Putamen (tissue), 1 donor: ENCODE measurements around the gene PMF1.
"Not testable (repeated sequence)": the region's sequence is repeated elsewhere in the genome, so short reads cannot be mapped to it uniquely, and the experiment has no call there.

Experiments used
- DNase-seq: peaks from one replicate; pipeline ENCODE4 v3.0.0-alpha.2; 2016; ENCODE audit warnings: low spot score

The PMF1 gene, protein sequence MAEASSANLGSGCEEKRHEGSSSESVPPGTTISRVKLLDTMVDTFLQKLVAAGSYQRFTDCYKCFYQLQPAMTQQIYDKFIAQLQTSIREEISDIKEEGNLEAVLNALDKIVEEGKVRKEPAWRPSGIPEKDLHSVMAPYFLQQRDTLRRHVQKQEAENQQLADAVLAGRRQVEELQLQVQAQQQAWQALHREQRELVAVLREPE

DNA sequence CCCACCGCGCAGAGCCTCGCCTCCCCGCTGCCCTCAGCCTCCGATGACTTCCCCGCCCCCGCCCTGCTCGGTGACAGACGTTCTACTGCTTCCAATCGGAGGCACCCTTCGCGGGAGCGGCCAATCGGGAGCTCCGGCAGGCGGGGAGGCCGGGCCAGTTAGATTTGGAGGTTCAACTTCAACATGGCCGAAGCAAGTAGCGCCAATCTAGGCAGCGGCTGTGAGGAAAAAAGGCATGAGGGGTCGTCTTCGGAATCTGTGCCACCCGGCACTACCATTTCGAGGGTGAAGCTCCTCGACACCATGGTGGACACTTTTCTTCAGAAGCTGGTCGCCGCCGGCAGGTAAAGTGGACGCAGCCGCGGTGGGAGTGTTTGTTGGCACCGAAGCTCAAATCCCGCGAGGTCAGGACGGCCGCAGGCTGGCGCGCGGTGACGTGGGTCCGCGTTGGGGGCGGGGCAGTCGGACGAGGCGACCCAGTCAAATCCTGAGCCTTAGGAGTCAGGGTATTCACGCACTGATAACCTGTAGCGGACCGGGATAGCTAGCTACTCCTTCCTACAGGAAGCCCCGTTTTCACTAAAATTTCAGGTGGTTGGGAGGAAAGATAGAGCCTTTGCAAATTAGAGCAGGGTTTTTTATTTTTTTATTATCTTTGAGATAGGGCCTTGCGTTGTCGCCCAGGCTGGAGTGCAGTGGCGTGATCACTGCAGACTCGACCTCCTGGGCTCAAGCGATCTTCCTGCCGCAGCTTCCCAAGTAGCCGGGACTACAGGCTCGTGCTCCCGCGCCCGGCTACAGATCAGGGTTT is at the start of gene PMF1:
Gene PMF1, plus strand, starts transcription at position 175 of the 811 bp plus-strand sequence. Its CDS starts 9 bp downstream, at position 184.
- DNase-seq = peak; percentile 97

DNA sequence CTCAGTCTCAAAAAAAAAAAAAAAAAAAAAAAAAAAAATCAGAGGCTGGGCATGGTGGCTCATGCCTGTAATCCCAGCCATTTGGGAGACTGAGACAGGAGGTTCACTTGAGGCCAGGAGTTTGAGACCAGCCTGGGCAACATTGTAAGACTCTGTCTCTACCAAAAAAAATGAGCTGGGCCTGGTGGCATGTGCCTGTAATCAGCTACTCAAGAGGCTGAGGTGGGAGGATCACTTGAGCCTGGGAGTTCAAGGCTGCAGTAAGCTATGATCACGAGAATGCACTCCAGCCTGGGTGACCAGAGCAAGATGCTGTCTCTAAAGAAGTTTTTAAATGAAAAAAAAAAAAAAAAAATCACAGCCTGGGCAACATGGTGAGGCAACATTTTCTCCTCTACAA is 49.1 kb upstream of the PMF1 start:
- no peak for DNase-seq

DNA sequence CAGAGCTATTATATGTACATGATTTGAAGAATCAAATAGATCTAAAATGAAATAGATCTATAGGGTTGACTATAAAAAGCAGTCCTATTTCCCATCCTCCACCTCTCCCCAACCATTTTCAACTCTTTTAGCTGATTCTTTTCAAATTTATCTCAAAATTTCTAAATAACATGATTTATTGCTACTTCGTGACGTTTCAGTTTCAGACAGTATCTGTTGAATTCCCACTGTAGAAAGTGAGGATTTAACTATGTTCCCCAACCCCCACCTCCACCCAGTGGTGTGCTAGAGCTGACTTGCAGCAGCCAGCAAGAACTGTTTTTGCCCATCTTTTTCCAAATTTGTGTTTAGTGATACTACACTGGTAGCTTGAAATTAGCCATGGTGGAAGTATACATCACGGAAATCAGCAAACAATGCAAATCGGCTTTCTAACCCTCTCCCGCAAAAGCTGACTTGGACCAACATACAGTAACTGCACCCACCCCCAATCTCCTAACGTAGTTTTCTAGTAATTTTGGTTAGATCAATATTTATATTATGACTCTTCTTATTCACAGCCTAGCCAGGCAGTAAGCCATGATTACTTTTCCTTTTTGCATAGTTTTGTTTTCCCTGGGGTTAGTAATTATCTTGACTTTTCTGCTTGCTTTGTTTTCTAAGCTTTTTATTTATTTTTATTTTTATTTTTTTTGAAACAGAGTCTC is 48.5 kb upstream of the PMF1 start:
- DNase-seq = no peak

DNA sequence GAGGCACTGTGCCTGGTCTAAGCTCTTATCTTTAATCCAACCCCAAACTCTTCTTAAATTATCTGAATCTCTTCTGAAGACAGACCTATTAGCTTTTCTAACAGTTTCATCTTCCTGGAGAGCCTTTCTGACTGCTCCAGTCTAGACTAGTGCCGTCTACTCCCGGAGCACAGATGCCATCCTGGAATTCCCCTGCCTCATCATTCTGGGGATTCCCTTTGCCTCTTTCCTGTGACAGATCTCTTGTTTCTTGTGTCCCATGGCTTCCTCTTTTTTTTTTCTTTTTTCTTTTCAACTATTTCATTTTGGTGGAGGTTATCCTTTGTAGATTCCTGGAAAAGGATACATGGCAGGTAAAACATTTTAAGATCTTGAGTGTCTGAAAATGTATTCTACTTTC is 47.7 kb upstream of the PMF1 start:
- no peak for DNase-seq

DNA sequence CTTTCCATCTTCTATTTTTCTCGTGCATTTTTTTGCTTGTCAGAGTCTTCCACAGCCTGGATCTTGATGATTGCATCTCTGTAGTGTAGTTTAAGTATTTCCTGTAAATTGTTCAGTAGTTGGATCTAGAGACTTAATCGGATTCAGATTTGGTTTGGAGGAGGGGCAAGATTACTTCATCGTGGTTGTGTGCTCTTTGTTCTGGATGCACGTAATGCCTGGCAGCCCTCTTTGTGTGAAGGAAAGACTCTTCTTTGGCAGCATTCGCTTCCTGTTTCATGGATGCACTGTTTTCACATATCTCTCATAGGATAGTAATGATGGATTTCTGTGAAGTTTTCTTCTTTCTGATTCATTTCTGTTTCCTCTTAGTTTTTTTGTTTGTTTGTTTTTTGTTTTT is 45.3 kb upstream of the PMF1 start:
- DNase-seq = no peak

DNA sequence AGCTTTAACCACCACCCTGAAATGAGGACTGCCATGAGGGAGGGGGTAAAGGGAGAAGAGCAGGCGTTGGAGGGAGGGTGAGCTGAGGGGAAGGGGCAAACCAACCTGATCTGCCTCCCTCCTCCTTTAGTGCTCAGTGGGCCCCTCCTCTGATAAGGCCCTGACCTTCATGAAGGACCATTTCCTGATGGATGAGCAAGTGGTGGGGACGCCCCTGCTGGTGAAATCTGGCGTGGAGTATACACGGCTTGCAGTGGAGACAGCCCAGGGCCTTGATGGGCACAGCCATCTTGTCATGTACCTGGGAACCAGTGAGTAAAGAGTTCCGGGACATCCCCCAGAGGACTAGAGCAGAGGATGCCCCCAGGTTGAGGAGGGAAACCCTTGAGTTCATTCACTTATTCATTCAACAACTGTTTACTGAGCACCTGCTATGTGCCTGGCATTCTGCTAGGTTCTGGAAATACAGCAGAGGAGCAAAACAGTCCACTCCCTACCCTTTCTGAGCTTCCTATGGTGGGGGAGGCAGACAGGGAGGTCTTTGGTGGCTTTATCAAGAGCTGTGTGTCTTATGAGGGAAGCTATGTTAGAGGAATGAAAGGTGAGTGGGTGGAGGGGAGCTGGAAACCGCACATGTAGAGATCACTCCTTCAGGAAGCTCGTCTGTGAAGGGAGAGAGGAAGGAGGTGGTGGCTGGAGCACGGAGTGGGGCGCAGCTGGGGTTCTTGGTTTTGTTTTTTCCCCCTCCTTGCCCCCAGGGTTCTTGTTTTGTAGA is 39.9 kb upstream of the PMF1 start:
- no peak for DNase-seq

DNA sequence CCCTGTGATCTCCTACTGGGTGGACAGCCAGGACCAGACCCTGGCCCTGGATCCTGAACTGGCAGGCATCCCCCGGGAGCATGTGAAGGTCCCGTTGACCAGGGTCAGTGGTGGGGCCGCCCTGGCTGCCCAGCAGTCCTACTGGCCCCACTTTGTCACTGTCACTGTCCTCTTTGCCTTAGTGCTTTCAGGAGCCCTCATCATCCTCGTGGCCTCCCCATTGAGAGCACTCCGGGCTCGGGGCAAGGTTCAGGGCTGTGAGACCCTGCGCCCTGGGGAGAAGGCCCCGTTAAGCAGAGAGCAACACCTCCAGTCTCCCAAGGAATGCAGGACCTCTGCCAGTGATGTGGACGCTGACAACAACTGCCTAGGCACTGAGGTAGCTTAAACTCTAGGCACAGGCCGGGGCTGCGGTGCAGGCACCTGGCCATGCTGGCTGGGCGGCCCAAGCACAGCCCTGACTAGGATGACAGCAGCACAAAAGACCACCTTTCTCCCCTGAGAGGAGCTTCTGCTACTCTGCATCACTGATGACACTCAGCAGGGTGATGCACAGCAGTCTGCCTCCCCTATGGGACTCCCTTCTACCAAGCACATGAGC is 36.1 kb upstream of the PMF1 start:
- DNase-seq = no peak

DNA sequence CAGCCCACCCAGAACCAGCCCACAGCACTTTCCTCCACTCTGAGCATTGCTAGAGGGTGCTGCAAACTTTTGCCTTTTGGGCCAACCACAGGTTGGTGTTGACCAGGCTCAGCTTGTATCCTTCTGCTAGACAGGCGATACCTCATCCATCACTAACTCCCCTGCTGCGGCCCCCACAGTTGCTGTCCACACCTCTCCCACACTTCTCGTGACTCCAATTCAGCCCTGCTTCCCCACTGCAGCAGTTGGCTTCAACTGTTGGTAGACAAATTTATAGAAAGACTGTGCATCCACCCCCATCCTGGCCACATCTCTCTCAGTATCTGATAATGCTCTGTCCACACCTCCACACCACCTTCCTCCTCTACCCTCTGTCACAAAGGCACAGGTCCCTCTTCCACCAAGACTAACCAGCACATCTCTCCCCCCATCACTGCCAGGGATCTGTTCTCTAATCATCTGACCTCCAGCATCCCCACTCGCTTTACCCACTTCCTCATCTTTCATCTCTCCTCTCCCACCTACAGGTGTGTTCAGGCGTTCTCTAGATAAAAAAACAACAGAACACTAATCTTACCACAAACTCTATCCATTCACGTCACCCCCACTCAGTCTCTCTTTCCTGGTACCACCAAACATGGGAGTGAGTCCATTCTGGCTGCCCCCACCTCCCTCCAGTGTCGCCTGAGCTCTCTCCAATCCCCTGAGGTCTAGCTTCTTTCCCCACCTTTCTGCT is 34.7 kb upstream of the PMF1 start:
- DNase-seq = no peak

DNA sequence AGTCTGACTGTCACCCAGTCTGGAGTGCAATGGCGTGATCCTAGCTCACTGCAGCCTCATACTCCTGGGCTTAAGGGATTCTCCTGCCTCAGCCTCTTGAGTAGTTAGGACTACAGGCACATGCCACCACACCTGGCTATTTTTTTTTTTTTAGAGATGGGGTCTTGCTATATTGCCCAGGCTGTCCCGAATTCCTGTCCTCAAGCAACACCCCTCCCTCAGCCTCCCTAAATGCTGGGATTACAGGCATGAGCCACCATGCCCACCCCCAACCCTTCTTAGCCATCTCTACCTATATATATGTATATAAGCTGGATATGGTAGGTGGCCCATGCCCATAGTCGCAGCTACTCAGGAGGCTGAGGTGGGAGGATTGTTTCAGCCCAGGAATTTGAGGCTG is 32.3 kb upstream of the PMF1 start:
- no peak for DNase-seq

DNA sequence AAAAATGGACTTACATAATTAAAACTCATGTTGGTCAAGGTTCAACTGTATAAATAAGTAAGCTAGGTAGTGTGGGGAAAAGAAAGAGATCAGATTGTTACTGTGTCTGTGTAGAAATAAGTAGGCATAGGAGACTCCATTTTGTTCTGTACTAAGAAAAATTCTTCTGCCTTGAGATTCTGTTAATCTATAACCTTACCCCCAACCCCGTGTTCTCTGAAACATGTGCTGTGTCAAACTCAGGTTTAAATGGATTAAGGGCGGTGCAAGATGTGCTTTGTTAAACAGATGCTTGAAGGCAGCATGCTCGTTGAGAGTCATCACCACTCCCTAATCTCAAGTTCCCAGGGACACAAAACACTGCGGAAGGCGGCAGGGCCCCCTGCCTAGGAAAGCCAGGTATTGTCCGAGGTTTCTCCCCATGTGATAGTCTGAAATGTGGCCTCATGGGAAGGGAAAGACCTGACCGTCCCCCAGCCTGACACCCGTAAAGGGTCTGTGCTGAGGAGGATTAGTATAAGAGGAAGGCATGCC is 31.3 kb upstream of the PMF1 start:
- not testable (repeated sequence) for DNase-seq

DNA sequence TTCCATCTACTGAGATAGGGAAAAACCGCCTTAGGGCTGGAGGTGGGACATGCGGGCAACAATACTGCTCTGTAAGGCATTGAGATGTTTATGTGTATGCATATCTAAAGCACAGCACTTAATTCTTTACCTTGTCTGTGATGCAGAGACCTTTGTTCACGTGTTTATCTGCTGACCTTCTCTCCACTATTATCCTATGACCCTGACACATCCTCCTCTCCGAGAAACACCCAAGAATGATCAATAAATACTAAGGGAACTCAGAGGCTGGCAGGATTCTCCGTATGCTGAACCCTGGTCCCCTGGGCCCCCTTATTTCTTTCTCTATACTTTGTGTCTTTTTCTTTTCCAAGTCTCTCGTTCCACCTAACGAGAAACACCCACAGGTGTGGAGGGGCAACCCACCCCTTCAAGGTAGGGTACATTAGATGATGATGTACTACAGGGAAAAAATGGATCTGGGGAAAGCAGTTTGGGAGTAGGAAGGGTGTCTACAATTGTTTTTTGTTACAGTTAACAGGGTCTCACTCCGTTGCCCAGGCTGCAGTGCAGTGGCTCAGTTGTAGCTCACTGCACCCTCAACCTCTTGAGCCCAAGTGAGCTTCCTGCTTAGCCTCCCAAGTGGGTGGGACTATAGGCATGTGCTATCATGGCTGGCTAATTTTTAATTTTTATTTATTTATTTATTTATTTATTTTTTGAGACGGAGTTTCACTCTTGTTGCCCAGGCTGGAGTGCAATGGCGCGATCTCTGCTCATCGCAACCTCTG is 30.6 kb upstream of the PMF1 start:
- not testable (repeated sequence) for DNase-seq

DNA sequence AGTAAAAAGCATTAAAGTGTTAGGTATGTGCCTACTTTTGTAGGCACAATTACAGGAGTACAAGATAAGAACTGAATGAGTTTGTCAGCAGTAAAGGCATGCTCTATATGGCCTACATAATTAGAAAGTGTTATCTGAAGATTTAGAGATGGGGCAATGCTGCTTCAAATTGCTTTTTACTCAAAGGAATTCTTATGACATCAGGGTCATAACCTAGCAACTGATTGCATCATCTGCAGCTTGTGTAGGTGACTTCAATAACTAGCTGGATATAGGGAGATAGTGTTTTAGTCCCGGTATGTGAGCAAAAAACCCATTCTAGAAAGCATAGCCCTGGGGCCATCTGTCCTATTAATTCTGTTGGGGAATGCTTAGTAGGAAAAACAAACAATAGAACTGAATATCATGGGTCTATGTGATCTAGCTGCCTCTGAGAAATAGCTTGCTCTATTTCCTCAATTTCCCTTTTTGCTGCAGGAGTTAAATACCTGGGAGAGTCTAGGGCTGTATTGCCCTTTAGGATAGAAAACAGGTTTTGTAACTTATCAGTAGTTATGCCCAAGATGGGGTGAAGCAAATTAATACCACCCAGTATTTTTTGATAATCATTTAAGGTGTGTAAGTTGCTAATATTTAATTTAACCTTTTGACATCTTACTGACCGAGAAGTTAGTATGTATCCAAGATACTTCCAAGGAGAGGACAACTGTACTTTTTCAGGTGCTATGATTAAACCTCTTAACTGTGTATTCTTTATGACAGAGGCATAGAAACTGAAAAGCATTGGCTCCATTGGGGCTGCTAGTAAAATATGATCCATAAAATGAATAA is 26.2 kb upstream of the PMF1 start:
- DNase-seq = not testable (repeated sequence)

DNA sequence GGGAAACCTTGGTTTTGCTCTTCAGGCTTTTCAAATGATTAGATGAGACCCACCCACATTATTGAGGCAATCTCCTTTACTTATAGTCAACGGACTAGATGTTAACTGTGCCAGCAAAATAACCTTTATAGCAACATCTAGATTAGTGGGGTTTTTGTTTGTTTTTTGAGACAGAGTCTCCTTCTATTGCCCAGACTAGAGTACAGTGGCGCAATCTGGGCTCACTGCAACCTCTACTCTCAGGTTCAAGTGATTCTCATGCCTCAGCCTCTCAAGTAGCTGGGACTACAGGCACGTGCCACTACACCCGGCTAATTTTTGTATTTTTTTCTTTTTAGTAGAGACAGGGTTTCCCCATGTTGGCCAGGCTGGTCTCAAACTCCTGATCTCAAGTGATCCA is 22.5 kb upstream of the PMF1 start:
- DNase-seq = not testable (repeated sequence)

DNA sequence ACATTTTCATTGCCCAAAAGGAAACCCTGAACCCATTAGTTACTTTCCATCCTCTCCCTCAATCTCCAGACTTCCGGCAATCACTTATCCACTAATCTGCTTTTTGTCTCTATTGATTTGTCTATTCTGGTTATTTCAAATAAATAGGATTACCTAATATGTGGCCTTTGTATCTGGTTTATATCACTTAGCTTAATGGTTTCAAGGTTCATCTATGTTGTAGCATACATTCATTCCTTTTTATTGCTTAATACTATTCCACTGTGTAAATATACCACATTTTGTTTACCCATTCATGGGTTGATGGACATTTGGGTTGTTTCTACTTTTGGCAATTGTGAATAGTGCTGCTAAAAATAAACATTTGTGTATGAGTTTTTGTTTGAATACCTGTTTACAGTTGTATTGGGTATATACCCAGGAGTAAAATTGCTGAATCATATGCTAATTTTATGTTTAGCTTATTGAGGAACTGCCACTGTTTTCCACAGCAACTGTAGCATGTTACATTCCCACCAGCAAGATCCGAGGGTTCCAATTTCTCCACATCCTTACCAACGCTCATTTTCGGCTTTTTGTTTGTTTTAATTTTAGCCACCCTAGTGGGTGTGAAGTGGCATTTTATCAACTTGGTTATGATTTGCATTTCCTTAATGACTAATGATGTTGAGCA is 21.4 kb upstream of the PMF1 start:
- no peak for DNase-seq

DNA sequence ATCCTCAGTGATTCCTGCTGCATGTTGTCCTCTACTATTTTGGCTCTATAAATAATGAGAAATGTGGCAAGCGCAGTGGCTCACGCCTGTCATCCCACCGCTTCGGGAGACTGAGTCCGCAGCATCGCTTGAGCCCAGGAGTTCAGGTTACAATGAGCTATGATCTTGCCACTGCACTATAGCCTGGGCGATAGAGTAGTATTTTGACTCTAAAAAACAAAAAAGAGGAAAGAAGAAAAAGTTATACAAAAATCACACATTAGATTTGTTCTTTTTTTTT is 19.7 kb upstream of the PMF1 start:
- no peak for DNase-seq

DNA sequence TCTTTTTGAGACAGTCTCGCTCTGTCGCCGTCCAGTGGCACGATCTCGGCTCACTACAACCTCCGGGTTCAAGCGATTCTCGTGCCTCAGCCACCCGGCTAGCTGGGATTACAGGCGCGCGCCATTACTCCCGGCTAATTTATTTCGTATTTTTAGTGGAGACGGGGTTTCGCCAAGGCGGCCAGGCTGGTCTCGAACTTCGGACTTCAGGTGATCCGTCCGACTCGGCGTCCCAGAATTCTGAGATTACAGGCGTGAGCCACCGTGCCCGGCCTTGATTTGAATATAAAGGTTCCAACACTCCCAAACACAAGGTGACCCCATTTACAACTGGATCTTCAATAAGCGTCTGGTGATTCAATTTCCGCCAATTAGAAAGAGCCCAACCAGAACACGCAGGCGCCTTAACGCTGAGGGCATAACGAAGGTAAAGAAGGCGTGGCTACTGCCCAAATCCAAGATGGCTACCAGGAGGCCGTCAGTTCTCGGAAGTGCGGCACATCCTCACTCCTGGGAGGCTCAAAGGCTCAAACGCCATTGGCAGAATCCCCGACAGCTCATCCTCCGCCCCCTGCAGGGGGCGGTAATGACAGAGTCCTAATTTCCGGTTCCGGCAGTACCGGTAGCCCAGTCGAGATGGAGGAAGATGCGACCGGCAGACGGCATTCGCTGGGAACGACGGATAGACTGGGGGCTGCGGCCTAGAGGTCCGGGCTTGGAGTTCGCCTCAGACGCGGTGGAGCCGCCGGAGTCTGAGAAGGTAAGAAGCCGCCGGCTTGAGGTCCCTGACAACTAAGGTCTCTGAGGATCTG is 19.1 kb upstream of the PMF1 start, which contains the start of gene SLC25A44:
Gene SLC25A44, plus strand, starts transcription at position 617 of the 812 bp plus-strand sequence. CDS start 5,744 bp downstream, outside the sequence.
- peak; percentile 99 for DNase-seq

DNA sequence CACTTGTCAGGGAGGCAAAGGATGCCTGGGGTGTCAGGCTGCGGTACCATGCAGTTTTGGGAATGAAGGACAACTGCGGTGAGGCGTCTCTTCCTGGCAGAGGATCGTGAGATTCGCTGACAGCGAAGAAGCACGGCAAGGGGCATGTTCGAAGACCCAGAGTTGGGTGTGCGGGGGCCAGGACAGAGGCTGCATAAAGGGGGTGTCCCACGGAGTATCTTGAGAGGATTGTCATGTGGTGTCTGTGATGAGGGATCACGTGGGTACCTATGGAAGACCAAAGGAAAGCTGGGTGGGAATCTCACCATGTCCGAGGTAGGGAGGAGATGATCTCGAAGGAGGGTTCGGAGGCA is 18.5 kb upstream of the PMF1 start:
- DNase-seq = peak; percentile 30

DNA sequence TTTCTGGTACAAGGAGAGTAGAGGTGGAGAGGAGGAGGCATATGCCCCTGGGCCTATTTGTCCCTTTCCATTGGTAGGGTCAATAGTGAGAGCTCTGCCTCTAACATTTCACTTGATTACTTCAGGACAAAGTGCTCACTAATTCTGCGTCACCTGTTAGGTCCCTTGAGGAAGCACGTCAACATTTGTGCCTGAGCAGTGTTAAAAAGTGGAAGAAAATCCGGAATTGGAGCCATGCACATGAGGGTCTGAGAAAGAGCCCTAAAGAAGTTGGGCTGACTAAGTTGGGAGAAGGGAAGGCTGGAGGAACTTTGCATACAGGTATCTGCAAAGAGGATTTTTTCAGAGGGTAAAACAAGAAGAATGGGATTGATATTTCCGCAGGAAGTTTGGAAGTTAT is 17.0 kb upstream of the PMF1 start:
- no peak for DNase-seq
